OCI-LY7 (cell line): Measurements from ENCODE around the gene GPR42. TPM values are rescaled to one million over a fixed set of nuclear protein-coding genes. Genes with fewer than 3 reads are reported as not detected.
A peak's percentile ranks its signal among the peaks of the same experiment; 100 is the strongest.

ENCODE experiments used
- BruUV-seq: library from RNA; stranded (reverse); fragments of 400-500 nt; replicated peaks from 2 replicates; lab custom pipeline; 2021; lab: Mats Ljungman, UMichigan
- CTCF ChIA-PET: fragments of 300-600 bp; sonication (Branson Sonifier 250); formaldehyde crosslinking; loops from one replicate; lab custom pipeline; 2022; ENCODE audit warnings: antibody characterized with exemption; ENCODE audit not compliant: unreplicated experiment; lab: Charles Lee
- POLR2A ChIA-PET: fragments of 300-600 bp; sonication (Branson Sonifier 250); formaldehyde crosslinking; loops from one replicate; lab custom pipeline; 2022; ENCODE audit warnings: antibody characterized with exemption; lab: Charles Lee
- DNase-seq: peaks from one replicate; pipeline ENCODE4 v3.0.0-alpha.2; 2015; ENCODE audit warnings: low spot score
- H2AFZ ChIP-seq: fragments of 200-600 bp; sonication (generic), shearing (Covaris generic); 2 replicates; pipeline ENCODE4 v1.6.1; 2014; ENCODE audit warnings: mild to moderate bottlenecking, antibody characterized with exemption, low read length, moderate library complexity
- H3K27ac ChIP-seq: fragments of 200-600 bp; sonication (generic); 2 replicates; pipeline ENCODE4 v1.5.1; 2014; ENCODE audit warnings: mixed run types, low read depth, mild to moderate bottlenecking, moderate library complexity, low read length, inconsistent platforms; ENCODE audit not compliant: poor library complexity, severe bottlenecking
- H3K36me3 ChIP-seq: fragments of 200-600 bp; sonication (generic); 2 replicates; pipeline ENCODE4 v1.6.1; 2014; ENCODE audit warnings: mild to moderate bottlenecking, antibody characterized with exemption, low read length, moderate library complexity, mixed read lengths; ENCODE audit not compliant: insufficient read depth
- H3K4me1 ChIP-seq: fragments of 200-600 bp; sonication (generic); 2 replicates; pipeline ENCODE4 v1.5.1; 2014; ENCODE audit warnings: mild to moderate bottlenecking, low read length; ENCODE audit not compliant: insufficient read depth, poor library complexity, severe bottlenecking
- H3K4me2 ChIP-seq: fragments of 200-600 bp; sonication (generic); 2 replicates; pipeline ENCODE4 v1.6.1; 2014; ENCODE audit warnings: mild to moderate bottlenecking, low read length
- H3K4me3 ChIP-seq: fragments of 200-600 bp; sonication (generic); 2 replicates; pipeline ENCODE4 v1.5.1; 2014; ENCODE audit warnings: mild to moderate bottlenecking, low read depth, low read length; ENCODE audit not compliant: poor library complexity, severe bottlenecking
- H3K79me2 ChIP-seq: fragments of 200-600 bp; sonication (generic); 2 replicates; pipeline ENCODE4 v1.6.1; 2016; ENCODE audit warnings: low read depth, mild to moderate bottlenecking, low read length, moderate library complexity, mixed read lengths; ENCODE audit not compliant: insufficient read depth
- H3K9me2 ChIP-seq: fragments of 200-600 bp; sonication (generic); 2 replicates; pipeline ENCODE4 v1.6.1; 2016; ENCODE audit warnings: mild to moderate bottlenecking, low read length, mixed read lengths; ENCODE audit not compliant: insufficient read depth
- H3K9me3 ChIP-seq: fragments of 200-600 bp; sonication (generic); 2 replicates; pipeline ENCODE4 v1.6.1; 2014; ENCODE audit warnings: mild to moderate bottlenecking, mixed run types, low read length, mixed read lengths
- H4K20me1 ChIP-seq: fragments of 200-600 bp; sonication (generic); 2 replicates; pipeline ENCODE4 v1.6.1; 2014; ENCODE audit warnings: mild to moderate bottlenecking, antibody characterized with exemption, low read length, moderate library complexity, mixed read lengths; ENCODE audit not compliant: insufficient read depth
- EZH2phosphoT487 ChIP-seq: fragments of 200-600 bp; sonication (generic); IDR thresholded peaks from 2 replicates; pipeline ENCODE4 v1.6.1; 2018; ENCODE audit warnings: low read depth, borderline replicate concordance, mild to moderate bottlenecking, mixed run types, antibody characterized with exemption, low read length, moderate library complexity, mixed read lengths
- intact Hi-C: fragments of 100-400 bp; cut with micrococcal nuclease; formaldehyde crosslinking; loops from one replicate; pipeline ENCODE4 v1.10.0; 2022; ENCODE audit not compliant: unreplicated experiment
- total RNA-seq, 2 experiments: library from RNA; depleted of rRNA in 1 of 2; stranded (reverse); fragments of >200 nt in 1 of 2; shearing (Covaris generic) in 1 of 2; gene quantifications; 2 replicates each; pipeline ENCODE4 v1.2.3, GENCODE V29; 2014 to 2022
- TF ChIP-seq, protein P1 (sequence below): fragments of 200-600 bp; sonication (generic); conservative IDR thresholded peaks from 2 replicates; pipeline ENCODE4 v1.5.1; 2014; ENCODE audit warnings: mild to moderate bottlenecking, antibody characterized with exemption, low read length, moderate library complexity, mixed read lengths

GPR42 gene
- total RNA-seq, 2 experiments from 2014 or later: 0.06 TPM; not detected in 1

DNA sequence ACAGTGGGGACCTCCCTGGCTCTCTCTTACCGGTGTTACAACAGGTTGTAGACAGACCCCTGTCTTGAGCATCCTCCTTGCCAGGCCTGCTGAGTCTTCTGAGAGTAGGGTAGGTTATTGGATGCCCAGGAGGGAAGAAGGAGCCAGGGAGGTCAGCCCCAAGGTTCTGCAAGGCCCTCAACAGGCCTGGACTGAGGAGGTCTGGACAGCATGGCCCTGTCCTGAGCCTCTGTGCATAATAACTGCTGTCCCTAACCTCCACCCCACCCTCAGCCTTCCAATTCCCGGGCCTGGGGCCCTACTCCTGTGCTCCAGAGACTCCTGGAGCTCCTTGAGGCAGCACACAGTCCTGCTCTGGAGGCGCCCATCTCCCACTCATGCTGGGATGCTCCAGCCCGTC, 41.5 kb upstream of the GPR42 start:
- no peak for DNase-seq
- H4K20me1 ChIP-seq: peaks cover 19% of the 10 kb centered on the region; the same call in 1 of the 2 replicates
- ChIA-PET CTCF (no interaction called here), POLR2A (interaction anchor here (2.2 to 6.1 kb wide), 3 partner anchors 10 to 34 kb away, joined by 7 to 33 read pairs (median 14); partner anchors contain the start of gene FFAR1)
- intact Hi-C loops: no loop called here
- no peaks in the 10 kb centered on the region for H3K9me2 ChIP-seq
- H3K79me2 ChIP-seq: peaks cover 74% of the 10 kb centered on the region
- H3K4me1 ChIP-seq: peaks cover 85% of the 10 kb centered on the region
- H3K4me2 ChIP-seq: peak overlapping the region; percentile 89
- peaks cover 46% of the 10 kb centered on the region for H3K36me3 ChIP-seq
- H2AFZ ChIP-seq: no peak overlapping the region
- H3K4me3 ChIP-seq: peak overlapping the region; percentile 88
- no peak for TF ChIP-seq EZH2phosphoT487
- TF ChIP-seq, protein P1, sequence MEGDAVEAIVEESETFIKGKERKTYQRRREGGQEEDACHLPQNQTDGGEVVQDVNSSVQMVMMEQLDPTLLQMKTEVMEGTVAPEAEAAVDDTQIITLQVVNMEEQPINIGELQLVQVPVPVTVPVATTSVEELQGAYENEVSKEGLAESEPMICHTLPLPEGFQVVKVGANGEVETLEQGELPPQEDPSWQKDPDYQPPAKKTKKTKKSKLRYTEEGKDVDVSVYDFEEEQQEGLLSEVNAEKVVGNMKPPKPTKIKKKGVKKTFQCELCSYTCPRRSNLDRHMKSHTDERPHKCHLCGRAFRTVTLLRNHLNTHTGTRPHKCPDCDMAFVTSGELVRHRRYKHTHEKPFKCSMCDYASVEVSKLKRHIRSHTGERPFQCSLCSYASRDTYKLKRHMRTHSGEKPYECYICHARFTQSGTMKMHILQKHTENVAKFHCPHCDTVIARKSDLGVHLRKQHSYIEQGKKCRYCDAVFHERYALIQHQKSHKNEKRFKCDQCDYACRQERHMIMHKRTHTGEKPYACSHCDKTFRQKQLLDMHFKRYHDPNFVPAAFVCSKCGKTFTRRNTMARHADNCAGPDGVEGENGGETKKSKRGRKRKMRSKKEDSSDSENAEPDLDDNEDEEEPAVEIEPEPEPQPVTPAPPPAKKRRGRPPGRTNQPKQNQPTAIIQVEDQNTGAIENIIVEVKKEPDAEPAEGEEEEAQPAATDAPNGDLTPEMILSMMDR: no peak
- no TSS peak for BruUV-seq
- H3K27ac ChIP-seq: peak overlapping the region; percentile 88
- no peaks in the 10 kb centered on the region for H3K9me3 ChIP-seq

DNA sequence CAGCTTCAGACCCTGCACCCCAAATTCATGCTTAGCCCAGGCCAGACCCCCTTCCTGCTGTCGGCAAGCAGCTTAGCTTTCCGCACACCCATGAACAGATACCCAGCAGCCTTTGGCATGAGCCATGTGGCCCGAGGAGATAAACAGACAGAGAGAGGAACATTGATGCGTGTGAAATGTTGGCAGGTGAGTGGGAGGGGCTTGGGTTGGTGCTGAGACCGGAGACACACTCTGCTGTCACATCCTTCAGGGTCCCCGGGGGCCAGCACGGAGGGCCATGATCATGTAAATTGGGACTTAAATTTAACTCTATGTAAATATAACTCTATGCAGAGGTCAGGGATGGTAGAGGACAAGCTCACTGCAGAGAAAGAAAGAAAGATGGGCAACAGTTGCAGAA, 40.4 kb upstream of the GPR42 start:
- intact Hi-C loops: loop anchor here (1.0 to 2.0 kb wide), 4 partner anchors 10 to 62 kb away; partner anchors contain the start of gene USF2
- POLR2A ChIA-PET: interaction anchor here (0.6 to 6.1 kb wide), 11 partner anchors 11 to 362 kb away, joined by 3 to 33 read pairs (median 5); partner anchors contain the start of gene FFAR1

More for the DNA sequence above, 40.4 kb upstream of the GPR42 start:
- CTCF ChIA-PET: interaction anchor here (0.8 to 2.1 kb wide), 2 partner anchors 10 to 34 kb away, joined by 3 to 5 read pairs; no protein-coding TSS in a partner anchor
- TF ChIP-seq EZH2phosphoT487: no peak
- TF ChIP-seq, protein P1: no peak
- Histone ChIP-seq H3K9me2 (no peaks in the 10 kb centered on the region), H3K4me1 (peaks cover 82% of the 10 kb centered on the region), H3K36me3 (peaks cover 58% of the 10 kb centered on the region), H3K79me2 (peaks cover 80% of the 10 kb centered on the region), H3K27ac (peak overlapping the region; percentile 88), H3K4me3 (peak overlapping the region; percentile 88), H3K4me2 (peak overlapping the region; percentile 89), H2AFZ (no peak overlapping the region), H3K9me3 (no peaks in the 10 kb centered on the region), H4K20me1 (peaks cover 22% of the 10 kb centered on the region; the same call in 1 of the 2 replicates)
- peak; percentile 97 for DNase-seq
- BruUV-seq: no TSS peak
